Measurements from ENCODE around the gene STRN3.

DNA sequence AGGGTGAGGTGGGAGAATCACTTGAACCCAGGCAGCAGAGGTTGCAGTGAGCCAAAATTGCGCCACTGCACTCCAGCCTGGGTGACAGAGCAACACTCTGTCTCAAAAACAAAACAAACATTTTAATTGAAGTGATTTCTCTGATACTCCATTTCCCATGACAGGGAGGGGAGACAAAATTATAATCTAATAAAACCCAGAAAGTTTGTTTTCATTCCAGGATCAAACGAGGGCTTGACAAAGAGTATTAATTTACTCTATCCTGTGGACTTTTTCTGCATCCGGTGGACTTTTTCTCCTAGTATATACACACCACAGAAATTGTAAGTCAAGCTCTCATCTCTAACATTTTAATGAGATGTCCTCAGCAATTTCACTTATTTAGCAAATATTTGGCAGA is 15.2 kb downstream of the STRN3 start:
- TF ChIP-seq TAF1 (IDR thresholded peaks at IDR 0.05; ENCODE audit: borderline replicate concordance, low read depth, low read length) (no peak), POLR2AphosphoS5 (IDR thresholded peaks at IDR 0.05; ENCODE audit: low read depth, low read length) (no peak)
